ENCODE measurements around the gene SLC6A19.

Gene SLC6A19

DNA sequence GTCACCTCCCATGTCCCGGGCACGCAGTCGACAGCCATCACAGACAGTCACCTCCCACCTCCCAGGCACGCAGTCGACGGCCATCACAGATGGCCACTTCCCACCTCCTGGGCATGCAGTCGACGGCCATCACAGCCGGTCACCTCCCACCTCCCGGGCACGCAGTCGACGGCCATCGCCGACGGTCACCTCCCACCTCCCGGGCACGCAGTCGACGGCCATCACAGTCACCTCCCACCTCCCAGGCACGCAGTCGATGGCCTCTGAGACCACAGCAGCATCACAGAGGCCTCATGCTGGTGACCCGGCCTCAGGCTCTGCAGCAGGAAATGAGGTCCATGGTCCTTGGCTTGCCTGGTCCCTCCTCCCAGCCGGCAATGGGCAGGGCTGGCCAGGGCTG lies 5.5 kb upstream of the SLC6A19 start:
- no peak for DNase-seq (ENCODE audit: low spot score)

- DNase-seq (ENCODE audit: low spot score), result no peak
Observed at GRCh38 chr5:1196562-1196961, 4.8 kb upstream of the SLC6A19 start.

DNA sequence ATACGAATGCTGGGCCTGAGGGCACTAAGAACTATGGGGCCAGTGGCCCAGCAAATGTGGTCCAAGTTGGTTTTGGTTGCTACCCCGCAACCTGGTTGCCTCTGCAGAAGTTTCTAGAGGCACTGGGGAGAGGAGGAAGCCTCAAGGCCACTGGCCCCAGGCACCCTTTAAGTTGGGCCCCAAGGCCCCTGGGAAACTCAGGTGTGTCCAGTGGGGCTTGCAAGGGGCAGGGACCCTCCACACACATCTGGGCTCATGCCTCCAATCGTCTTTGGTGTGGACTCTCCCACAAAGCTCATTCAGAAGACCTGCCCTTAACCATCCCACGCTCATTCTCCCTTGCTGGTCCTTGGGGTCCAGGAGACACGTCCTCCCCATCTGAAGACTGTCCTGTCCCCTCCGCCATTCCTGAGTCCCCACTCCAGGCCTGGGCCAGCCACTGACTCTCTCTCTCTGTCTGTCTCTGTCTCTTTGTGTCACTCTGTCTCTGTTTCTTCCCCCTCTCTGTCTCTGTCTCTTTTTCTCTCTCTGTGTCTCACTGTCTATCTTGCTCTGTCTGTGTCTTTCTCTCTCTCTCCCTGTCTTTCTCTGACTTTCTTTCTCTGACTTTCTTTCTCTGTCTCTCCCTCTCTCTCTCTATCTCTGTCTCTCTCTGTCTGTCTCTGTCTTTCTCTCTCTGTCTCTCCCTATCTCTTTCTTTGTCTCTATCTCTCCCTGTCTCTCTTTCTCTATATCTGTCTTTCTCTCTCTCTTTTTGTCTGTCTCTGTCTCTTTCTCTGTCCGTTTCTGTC lies 3.3 kb upstream of the SLC6A19 start:
- no peak for DNase-seq (ENCODE audit: low spot score)

DNA sequence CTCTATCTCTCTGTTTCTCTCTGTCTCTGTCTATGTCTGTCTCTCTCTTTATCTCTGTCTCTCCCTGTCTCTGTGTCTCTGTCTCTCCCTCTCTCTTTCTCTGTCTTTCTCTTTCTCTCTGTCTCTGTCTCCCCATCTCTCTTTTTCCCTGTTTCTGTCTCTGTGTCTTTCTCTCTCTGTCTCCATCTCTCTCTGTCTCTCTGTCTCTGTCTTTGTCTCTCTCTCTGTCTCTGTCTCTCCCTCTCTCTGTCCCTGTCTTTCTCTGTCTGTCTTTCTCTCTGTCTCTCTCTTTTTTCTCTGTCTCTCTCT lies 2.1 kb upstream of the SLC6A19 start:
- no peak for DNase-seq (ENCODE audit: low spot score)

GRCh38 chr5:1199649-1200494 lies 1.5 kb upstream of the SLC6A19 start:
- DNase-seq (ENCODE audit: low spot score), result no peak

DNA sequence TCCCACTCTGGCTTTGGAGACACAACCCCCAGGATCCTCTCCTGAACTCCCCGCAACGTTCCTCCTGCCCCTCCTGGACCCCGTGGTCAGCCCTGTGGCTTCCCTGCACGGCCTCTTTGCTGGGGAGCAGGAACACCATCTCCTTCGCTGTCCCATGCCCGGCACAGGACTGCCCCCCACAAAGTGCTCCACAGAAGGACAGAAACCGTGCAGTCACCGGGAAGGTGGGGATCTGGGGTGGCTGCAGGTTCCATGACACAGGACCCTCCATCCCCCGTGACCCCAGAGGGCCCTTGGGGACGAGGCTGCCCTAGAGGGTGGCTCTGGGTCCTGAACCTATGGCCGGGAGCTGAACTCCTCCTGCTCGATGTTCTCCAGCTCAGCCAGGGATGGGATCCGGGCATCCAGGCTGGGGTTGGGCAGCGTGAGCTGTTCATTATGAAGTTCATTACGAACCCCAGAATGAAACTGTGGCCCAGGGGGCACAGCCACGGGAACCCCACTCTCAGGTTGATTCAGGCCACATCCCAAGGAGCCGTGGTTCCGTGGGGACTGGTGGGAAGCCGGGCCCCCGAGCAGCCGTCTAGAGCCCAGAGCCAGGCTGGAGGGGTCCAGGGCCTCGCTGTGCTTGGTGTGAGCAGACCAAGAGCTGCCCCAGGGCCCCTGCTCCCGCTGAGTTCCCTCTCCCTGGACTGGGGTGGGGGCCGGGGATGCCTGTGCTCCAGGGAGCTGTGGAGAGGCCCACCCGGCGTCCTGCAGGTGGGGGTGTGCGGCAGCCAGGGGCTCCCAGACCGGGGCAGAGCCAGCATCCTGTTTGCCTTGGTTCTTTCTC lies 684 bp upstream of the SLC6A19 start:
- no peak for DNase-seq (ENCODE audit: low spot score)

DNA sequence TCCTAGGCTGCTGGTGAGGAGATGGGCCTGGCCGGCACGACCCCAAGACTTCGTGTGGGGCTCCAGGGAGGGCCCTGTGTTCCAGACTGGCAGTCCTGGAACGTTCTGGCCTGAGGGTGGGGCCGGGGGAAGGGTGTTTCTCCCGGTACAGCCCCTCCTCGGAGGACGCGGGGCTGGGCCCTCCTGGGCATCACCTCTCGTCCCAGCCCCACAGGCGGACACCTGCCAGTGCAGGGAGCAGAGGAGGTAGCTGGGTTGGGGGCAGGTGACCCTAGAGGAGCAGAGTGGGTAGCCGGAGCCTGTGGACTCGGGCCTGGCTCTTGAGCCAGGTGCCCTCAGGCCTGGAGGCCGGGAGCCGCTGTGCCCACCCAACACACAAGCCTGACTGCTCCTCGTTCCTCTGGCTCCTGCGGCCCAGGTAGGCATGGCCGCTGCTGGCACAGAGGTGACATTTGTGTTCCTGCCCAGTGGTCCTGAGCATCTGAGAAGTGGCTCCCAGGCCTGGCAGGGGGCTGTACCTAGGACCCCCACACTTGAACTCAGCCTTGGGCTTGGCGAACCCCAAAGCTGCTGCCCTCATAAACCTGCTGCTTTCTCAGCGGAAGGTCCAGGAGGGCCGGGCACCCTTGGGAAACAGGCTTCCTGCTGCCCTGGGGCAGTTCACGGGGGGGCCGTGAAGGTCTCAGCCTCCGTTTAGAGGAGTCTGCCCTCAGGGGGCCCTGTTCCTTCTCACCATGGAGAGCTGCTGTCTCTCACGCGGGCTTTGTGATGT lies 817 bp downstream of the SLC6A19 start:
- no peak for DNase-seq (ENCODE audit: low spot score)

- DNase-seq (ENCODE audit: low spot score), result no peak
Observed at GRCh38 chr5:1202798-1203185, 1.4 kb downstream of the SLC6A19 start.

DNA sequence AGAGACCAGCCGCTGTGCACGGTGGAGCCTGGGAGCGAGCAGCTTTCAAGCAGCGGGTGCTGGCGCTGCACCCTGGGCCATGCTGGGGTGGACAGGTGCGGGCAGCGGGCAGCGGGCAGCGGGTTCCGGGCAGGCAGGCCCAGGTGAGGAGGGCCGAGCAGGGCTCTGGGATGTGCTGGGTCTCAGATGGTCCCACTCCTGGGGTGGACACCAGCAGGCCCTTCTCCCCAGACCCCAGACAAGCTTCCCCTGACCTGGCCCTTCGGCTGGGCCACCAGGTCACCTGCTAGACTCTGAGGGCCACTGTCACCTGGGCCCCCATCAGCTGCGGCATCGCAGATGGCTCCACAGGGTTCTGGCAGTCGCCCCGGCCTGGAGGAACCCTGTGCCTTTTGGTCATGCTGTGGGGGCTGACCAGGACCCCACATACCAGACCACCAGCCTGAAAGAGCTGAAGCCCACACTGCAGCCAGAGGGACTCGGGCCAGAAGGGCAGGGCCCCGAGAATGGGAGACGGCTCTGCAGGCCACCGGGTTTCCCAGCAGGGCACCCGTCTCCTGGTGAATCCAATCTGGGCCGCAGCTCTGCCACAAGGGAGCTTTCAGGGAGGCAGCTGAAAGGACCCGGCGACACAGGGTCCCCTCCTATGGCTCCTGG lies 2.0 kb downstream of the SLC6A19 start:
- DNase-seq (ENCODE audit: low spot score), result no peak

DNA sequence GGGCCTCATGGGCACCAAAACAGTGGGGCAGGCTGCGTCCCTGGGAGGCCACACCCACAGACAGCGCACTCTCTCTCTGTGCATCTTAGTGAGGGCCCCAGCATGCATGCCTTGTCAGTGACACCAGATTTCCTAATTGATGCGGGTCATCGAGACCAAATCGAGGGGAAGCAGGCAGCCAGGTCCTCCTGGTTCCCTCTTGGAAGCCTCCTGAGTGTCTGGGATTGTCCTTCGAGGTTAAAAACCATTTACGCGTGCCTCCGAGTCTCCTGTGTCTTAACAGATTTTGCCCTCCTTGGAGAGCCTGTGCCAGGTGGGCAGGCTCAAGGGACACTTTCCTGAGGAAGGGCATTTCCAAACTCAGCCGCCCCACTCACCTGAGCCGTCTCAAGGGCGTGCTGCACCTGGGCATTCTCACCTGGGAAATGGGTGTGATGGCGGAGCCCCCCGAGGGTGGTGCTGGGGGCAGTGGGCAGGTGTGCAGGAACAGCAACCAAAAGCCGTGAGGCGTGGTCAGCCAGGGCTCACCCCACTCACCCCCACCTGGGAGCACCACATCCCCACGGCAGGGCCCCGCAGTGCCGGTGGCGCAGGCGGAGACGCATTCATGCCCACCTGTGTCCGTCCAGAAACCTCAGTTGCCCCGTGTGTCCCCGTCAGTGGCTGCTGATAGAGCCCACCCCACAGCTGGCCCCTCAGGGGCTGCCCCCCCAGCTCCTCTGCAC lies 2.7 kb downstream of the SLC6A19 start:
- no peak for DNase-seq (ENCODE audit: low spot score)

DNA sequence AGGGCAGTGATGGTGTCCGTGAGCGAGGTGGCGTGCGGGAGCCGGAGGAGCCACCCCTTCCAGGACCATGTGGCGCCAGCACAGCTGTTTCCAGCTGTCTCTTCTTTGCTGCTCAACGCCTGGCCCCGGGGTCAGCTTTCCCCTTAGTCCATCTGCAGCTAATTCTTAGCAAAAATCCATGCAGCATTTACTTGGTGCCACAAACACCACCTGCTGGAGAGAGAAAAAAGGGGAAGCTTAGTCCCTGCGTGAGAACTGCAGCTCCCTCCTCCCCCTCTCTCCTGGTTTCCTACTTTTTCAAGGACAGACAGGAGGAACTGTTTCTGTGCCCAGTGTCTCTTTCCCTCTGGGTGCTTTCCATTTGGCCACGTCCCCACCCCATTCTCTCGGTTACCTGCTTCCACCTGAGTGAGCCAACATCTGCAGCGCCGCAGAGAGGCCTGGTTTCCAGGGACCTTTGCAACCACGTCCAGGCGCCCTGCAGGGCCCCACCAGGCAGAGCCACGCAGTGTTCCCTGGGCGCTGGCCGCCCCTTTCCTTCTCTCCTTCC lies 3.4 kb downstream of the SLC6A19 start:
- no peak for DNase-seq (ENCODE audit: low spot score)

GRCh38 chr5:1205255-1206180 lies 4.1 kb downstream of the SLC6A19 start:
- no peak for DNase-seq (ENCODE audit: low spot score)

DNA sequence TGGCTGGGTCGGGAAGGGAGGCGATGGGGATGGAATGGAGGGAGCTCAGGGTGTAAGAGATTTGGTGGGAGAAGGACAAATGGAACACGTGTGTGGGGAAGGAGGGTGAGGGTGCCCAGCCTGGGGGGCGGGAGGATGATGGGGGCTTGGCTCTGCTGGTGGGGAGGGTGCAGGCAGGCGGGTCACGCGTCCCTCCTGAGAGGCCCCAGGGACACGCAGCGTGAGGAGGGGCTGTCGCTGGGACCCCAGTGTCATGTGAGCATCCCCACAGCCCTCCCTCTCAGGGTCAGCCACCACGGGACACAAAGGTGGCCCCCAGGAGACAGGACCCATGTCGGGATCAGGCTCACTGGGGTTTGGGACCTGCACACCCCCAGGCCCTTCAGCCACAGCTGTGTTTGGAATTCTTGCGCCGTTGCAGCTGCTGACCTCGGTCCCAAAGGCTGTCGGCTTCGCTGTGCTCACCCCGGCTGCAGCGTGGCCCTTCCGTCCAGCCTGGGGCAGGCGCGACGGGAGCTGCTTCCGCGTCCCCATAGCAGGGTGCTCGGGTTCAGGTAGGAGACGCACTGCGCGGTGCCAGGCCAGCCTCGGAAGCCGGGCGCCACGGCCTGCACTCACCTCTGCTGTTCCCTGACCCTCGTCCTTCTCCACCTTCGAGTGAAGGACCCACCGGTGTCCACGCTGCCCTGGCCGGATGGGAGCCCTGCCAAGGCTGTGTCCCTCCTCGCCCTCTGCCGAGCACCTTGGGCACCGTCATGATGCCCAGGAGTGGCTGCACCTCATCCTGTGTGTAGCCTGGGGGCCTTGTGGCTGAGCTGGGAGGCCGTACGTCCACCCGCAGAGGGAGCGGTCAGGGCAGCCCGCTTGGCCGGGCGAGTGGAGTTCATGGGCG lies 5.4 kb downstream of the SLC6A19 start:
- DNase-seq (ENCODE audit: low spot score), result no peak

GRCh38 chr5:1207555-1207954 lies 6.2 kb downstream of the SLC6A19 start:
- DNase-seq (ENCODE audit: low spot score), result no peak

- no peak for DNase-seq (ENCODE audit: low spot score)
Observed at GRCh38 chr5:1208221-1208742, 6.9 kb downstream of the SLC6A19 start.

DNA sequence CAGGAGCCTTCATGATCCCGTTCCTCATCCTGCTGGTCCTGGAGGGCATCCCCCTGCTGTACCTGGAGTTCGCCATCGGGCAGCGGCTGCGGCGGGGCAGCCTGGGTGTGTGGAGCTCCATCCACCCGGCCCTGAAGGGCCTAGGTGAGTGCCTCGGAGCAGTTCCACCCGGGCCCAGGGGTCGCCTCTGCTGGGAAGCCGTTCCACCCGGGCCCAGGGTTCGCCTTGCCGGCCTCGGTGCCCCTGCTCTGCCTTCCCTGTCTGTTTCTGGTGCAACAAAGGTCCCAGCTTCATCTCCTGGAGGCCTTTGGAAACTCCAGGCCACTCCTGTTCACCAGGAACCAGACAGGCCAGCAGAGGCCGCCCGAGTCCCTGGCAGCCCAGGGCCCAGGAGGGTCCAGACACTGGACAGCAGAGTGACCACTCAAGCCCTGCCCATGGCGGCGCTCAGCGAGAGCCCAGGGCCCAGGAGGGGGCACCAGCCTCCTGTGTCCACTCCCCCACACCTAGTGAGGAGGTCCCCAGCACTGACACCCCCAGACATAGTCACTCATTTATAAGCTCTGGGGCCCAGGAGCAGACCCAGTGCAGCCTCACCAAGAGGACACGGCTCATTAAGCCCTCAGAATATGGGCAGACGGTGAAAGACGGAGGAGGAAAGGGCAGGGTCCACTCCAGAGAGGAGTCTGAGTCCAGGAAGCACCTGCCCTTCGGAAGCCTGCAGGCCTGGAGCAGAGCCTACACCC lies 7.5 kb downstream of the SLC6A19 start:
- DNase-seq (ENCODE audit: low spot score), result no peak

DNA sequence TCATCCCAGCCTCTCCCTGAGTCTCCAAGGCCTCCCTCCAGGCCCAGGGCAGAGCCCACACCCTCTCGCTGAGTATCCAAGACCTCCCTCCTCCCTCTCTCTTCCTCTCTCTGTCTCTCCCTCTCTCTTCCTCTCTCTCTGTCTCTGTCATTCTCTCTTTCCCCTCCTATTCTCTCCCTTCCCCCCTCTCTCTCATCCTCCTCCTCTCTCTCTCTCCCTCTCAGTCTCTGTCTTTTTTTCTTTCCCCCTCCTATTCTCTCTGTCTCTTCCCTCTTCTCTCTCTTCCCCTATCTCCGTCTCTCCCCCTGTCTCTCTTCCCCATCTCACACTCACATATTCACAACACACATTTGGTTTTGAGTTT lies 8.1 kb downstream of the SLC6A19 start:
- no peak for DNase-seq (ENCODE audit: low spot score)

Data from CD4-positive, alpha-beta T cell treated with Interleukin-15 for 4 hours (primary cell).